Transverse colon (tissue), 4 donors: ENCODE measurements around the gene PRG2.

Experiments
- CTCF ChIP-seq, 5 experiments: fragments of 200-600 bp in 3 of 5; fragments of 450-650 bp in 2 of 5; sonication (generic) in 3 of 5; IDR thresholded peaks; 1 replicate in 2 of 5; 2 replicates in 3 of 5; pipeline ENCODE4 v1.5.1; 2016 to 2017; ENCODE audit warnings: antibody characterized with exemption in 5 of 5, inconsistent platforms in 3 of 5, mild to moderate bottlenecking in 2 of 5, moderate library complexity in 1 of 5
- POLR2AphosphoS5 ChIP-seq, 3 donors: sonication (generic); formaldehyde crosslinking; IDR thresholded peaks; one replicate each; pipeline ENCODE4 v1.6.1; 2016; ENCODE audit warnings: antibody characterized with exemption in 3 of 3

DNA sequence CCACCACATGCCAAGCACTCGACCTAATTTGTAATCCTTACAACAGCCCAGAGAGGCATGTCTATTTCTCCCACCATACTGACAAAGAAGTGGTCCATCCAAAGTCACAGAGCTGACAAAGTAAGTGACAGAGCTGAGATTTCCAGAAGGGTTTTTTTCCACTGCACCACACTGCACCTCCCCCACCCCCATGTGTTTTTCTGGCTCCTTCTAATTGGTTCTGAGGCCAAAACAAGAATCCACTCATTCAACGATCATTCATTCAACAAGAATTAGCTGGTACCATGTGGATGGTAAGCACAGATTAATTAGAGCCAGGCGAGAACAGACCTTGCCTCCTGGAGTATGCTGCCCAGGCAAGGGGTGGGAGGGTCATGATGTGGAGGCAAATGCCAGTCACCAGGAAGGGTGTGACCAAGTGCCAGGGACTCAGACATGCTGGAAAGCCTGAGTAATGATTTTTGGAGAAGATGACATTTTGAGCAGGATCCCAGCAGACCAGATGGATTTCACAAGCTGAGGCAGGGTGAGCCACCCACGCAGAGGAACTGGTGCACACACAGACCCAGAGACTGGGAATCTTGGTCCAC lies 14.9 kb upstream of the PRG2 start:
- TF ChIP-seq POLR2AphosphoS5 (IDR thresholded peaks at IDR 0.05) (no peak), CTCF (IDR thresholded peaks at IDR 0.05) (no peak)
